HL-60/S4 treated with retinoic acid at 250 ng/mL for 4 days and 3 days (cell line): ENCODE data around the gene TPX2.

Source experiments
- in situ Hi-C: fragments of 300-500 bp; cut with MboI; formaldehyde crosslinking; loops from 2 replicates; pipeline ENCODE4 v1.7.0; 2022; ENCODE audit warnings: low sequenced_read_pairs

Gene TPX2

GRCh38 chr20:31829731-31830130 lies 90.6 kb downstream of the TPX2 start:
- in situ Hi-C loops = loop anchor here (10.0 kb wide), 1 partner anchor 265 kb away; no protein-coding TSS in a partner anchor

GRCh38 chr20:31830406-31830981 lies 91.4 kb downstream of the TPX2 start:
- in situ Hi-C loops = loop anchor here (10.0 kb wide), 1 partner anchor 264 kb away; no protein-coding TSS in a partner anchor

- in situ Hi-C loops = loop anchor here (10.0 kb wide), 1 partner anchor 264 kb away; no protein-coding TSS in a partner anchor
These were observed 92.1 kb downstream of the TPX2 start for GRCh38 chr20:31831211-31831610.

- in situ Hi-C loops = loop anchor here (10.0 kb wide), 1 partner anchor 263 kb away; no protein-coding TSS in a partner anchor
These were observed 92.7 kb downstream of the TPX2 start for GRCh38 chr20:31831771-31832306.

- in situ Hi-C loops = loop anchor here (10.0 kb wide), 1 partner anchor 261 kb away; no protein-coding TSS in a partner anchor
These were observed 94.2 kb downstream of the TPX2 start for GRCh38 chr20:31833130-31833930.

GRCh38 chr20:31833931-31834521 lies 94.9 kb downstream of the TPX2 start:
- in situ Hi-C loops = loop anchor here (10.0 kb wide), 1 partner anchor 261 kb away; no protein-coding TSS in a partner anchor

GRCh38 chr20:31835554-31835953 lies 96.5 kb downstream of the TPX2 start:
- in situ Hi-C loops = loop anchor here (10.0 kb wide), 1 partner anchor 259 kb away; no protein-coding TSS in a partner anchor

- in situ Hi-C loops = loop anchor here (10.0 kb wide), 1 partner anchor 259 kb away; no protein-coding TSS in a partner anchor
These were observed 97.1 kb downstream of the TPX2 start for GRCh38 chr20:31835977-31836852.

- in situ Hi-C loops = loop anchor here (10.0 kb wide), 1 partner anchor 258 kb away; no protein-coding TSS in a partner anchor
These were observed 97.9 kb downstream of the TPX2 start for GRCh38 chr20:31836853-31837608.

- in situ Hi-C loops = loop anchor here (10.0 kb wide), 1 partner anchor 257 kb away; no protein-coding TSS in a partner anchor
These were observed 98.9 kb downstream of the TPX2 start for GRCh38 chr20:31837896-31838397.

- in situ Hi-C loops = loop anchor here (10.0 kb wide), 1 partner anchor 256 kb away; no protein-coding TSS in a partner anchor
These were observed 99.7 kb downstream of the TPX2 start for GRCh38 chr20:31838646-31839292.

GRCh38 chr20:31839782-31840487 lies 100.8 kb downstream of the TPX2 start:
- in situ Hi-C loops = loop anchor here (10.0 kb wide), 1 partner anchor 255 kb away; no protein-coding TSS in a partner anchor

- in situ Hi-C loops = no loop called here
These were observed 102.1 kb downstream of the TPX2 start for GRCh38 chr20:31840906-31841816.

GRCh38 chr20:31841928-31842327 lies 102.8 kb downstream of the TPX2 start:
- in situ Hi-C loops = no loop called here

- in situ Hi-C loops = no loop called here
These were observed 103.5 kb downstream of the TPX2 start for GRCh38 chr20:31842471-31843157.

GRCh38 chr20:31843288-31843687 lies 104.2 kb downstream of the TPX2 start:
- in situ Hi-C loops = no loop called here
